IMR-90 (cell line): ENCODE measurements around the gene NFE2L1. TPM values are rescaled to one million over a fixed set of nuclear protein-coding genes. Genes with fewer than 3 reads are reported as not detected.

ENCODE experiments used
- ATAC-seq: fragments of 200-7000 bp; cut with Tn5 transposase; 2 replicates; pipeline ENCODE4 v1.9.1; 2020; ENCODE audit warnings: low read depth, mild to moderate bottlenecking, moderate library complexity
- BruUV-seq: library from RNA; stranded (reverse); fragments of 400-500 nt; replicated peaks from 2 replicates; lab custom pipeline; 2021; lab: Mats Ljungman, UMichigan
- CTCF ChIA-PET: fragments of 300-600 bp; formaldehyde crosslinking; extraction: SDS; loops from one replicate; lab custom pipeline; 2021; ENCODE audit warnings: antibody characterized with exemption; lab: Yijun Ruan, JAX
- POLR2A ChIA-PET: fragments of 300-600 bp; sonication (Branson Sonifier 250); formaldehyde crosslinking; loops from one replicate; lab custom pipeline; 2022; ENCODE audit warnings: antibody characterized with exemption; ENCODE audit not compliant: unreplicated experiment; lab: Charles Lee
- DNase-seq: peaks from one replicate; pipeline ENCODE4 v3.0.0; 2013
- H2AFZ ChIP-seq: replicated peaks from 2 replicates; pipeline ENCODE3; 2013; ENCODE audit warnings: low read length, mild to moderate bottlenecking; ENCODE audit not compliant: poor library complexity
- H2AK5ac ChIP-seq: 2 replicates; pipeline ENCODE4 v1.6.1; 2013; ENCODE audit warnings: low read depth, low read length, inconsistent platforms
- H2AK9ac ChIP-seq: replicated peaks from 2 replicates; pipeline ENCODE3; 2013; ENCODE audit warnings: mild to moderate bottlenecking, low read depth, low read length, moderate library complexity; ENCODE audit not compliant: poor library complexity
- H2BK120ac ChIP-seq: 2 replicates; pipeline ENCODE4 v1.6.1; 2013; ENCODE audit warnings: low read depth, low read length, inconsistent platforms
- H2BK15ac ChIP-seq: 3 replicates; pipeline ENCODE4 v1.6.1; 2013; ENCODE audit warnings: low read depth, low read length, inconsistent platforms
- H2BK20ac ChIP-seq: 2 replicates; pipeline ENCODE4 v1.6.1; 2013; ENCODE audit warnings: low read depth, mild to moderate bottlenecking, inconsistent platforms, low read length, moderate library complexity
- H2BK5ac ChIP-seq: 2 replicates; pipeline ENCODE4 v1.6.1; 2013; ENCODE audit warnings: mild to moderate bottlenecking, low read depth, low read length, inconsistent platforms; ENCODE audit not compliant: poor library complexity, severe bottlenecking
- H3K14ac ChIP-seq: replicated peaks from 2 replicates; pipeline ENCODE4 v1.6.1; 2013; ENCODE audit warnings: low read depth, low read length, inconsistent platforms
- H3K18ac ChIP-seq: 2 replicates; pipeline ENCODE4 v1.6.1; 2013; ENCODE audit warnings: low read depth, low read length, control low read depth
- H3K23ac ChIP-seq: 2 replicates; pipeline ENCODE4 v1.6.1; 2013; ENCODE audit warnings: low read depth, low read length, inconsistent platforms
- H3K27ac ChIP-seq: 2 replicates; pipeline ENCODE4 v1.5.1; 2013; ENCODE audit warnings: mild to moderate bottlenecking, control low read depth, low read length; ENCODE audit not compliant: insufficient read depth
- H3K27me3 ChIP-seq: 2 replicates; pipeline ENCODE4 v1.6.1; 2013; ENCODE audit warnings: low read length; ENCODE audit not compliant: control insufficient read depth, insufficient read depth
- H3K36me3 ChIP-seq: 2 replicates; pipeline ENCODE4 v1.6.1; 2013; ENCODE audit warnings: low read length, mixed read lengths; ENCODE audit not compliant: control insufficient read depth, insufficient read depth
- H3K4ac ChIP-seq: 2 replicates; pipeline ENCODE4 v1.6.1; 2013; ENCODE audit warnings: low read depth, low read length, inconsistent platforms
- H3K4me1 ChIP-seq: 2 replicates; pipeline ENCODE4 v1.6.1; 2013; ENCODE audit warnings: low read length, mixed read lengths; ENCODE audit not compliant: control insufficient read depth, insufficient read depth
- H3K4me2 ChIP-seq: 2 replicates; pipeline ENCODE4 v1.6.1; 2013; ENCODE audit warnings: low read depth, mild to moderate bottlenecking, control low read depth, low read length, moderate library complexity
- H3K4me3 ChIP-seq: 2 replicates; pipeline ENCODE4 v1.5.1; 2013; ENCODE audit warnings: low read depth, mild to moderate bottlenecking, control low read depth, low read length, moderate library complexity; ENCODE audit not compliant: insufficient read depth
- H3K56ac ChIP-seq: 2 replicates; pipeline ENCODE4 v1.6.1; 2013; ENCODE audit warnings: low read length, inconsistent platforms; ENCODE audit not compliant: insufficient read depth; ENCODE audit errors: extremely low read depth
- H3K79me1 ChIP-seq, 2 experiments: 2 replicates each; pipeline ENCODE4 v1.6.1; 2013; ENCODE audit warnings: low read length in 2 of 2, inconsistent platforms in 1 of 2, low read depth in 1 of 2
- H3K9ac ChIP-seq: 2 replicates; pipeline ENCODE4 v1.6.1; 2013; ENCODE audit warnings: low read depth, low read length, control low read depth
- H3K9me1 ChIP-seq: 2 replicates; pipeline ENCODE4 v1.6.1; 2013; ENCODE audit warnings: low read length, inconsistent platforms; ENCODE audit not compliant: insufficient read depth
- H3K9me3 ChIP-seq: 2 replicates; pipeline ENCODE4 v1.6.1; 2013; ENCODE audit warnings: low read length; ENCODE audit not compliant: control insufficient read depth, insufficient read depth
- H4K20me1 ChIP-seq: 2 replicates; pipeline ENCODE4 v1.6.1; 2013; ENCODE audit warnings: low read length, inconsistent platforms; ENCODE audit not compliant: insufficient read depth
- H4K5ac ChIP-seq: 2 replicates; pipeline ENCODE4 v1.6.1; 2013; ENCODE audit warnings: mild to moderate bottlenecking, low read depth, low read length, control low read depth
- H4K8ac ChIP-seq, 2 experiments: 2 replicates each; pipeline ENCODE4 v1.6.1; 2013; ENCODE audit warnings: low read depth in 2 of 2, low read length in 2 of 2, control low read depth in 1 of 2, inconsistent platforms in 1 of 2
- H4K91ac ChIP-seq: 2 replicates; pipeline ENCODE4 v1.6.1; 2013; ENCODE audit warnings: low read depth, low read length, inconsistent platforms; ENCODE audit not compliant: insufficient read depth
- BHLHE40 ChIP-seq: fragments of 150-350 bp; IDR thresholded peaks from 2 replicates; pipeline ENCODE4 v1.6.1; 2016; ENCODE audit warnings: mild to moderate bottlenecking, low read depth, low read length
- CEBPB ChIP-seq: IDR thresholded peaks from 2 replicates; pipeline ENCODE4 v1.6.1; 2012; ENCODE audit warnings: low read depth, low read length, improper control_type of control experiment
- FOS ChIP-seq: fragments of 150-350 bp; IDR thresholded peaks from 2 replicates; pipeline ENCODE4 v1.6.1; 2016; ENCODE audit warnings: low read depth, low read length
- MAZ ChIP-seq: IDR thresholded peaks from 2 replicates; pipeline ENCODE4 v1.6.1; 2012; ENCODE audit warnings: low read depth, mild to moderate bottlenecking, low read length, improper control_type of control experiment, moderate library complexity, borderline replicate concordance
- NFE2L2 ChIP-seq: fragments of 150-350 bp; IDR thresholded peaks from 2 replicates; pipeline ENCODE4 v1.6.1; 2016; ENCODE audit warnings: low read depth, mild to moderate bottlenecking, low read length
- RCOR1 ChIP-seq: IDR thresholded peaks from 2 replicates; pipeline ENCODE4 v1.6.1; 2012; ENCODE audit warnings: mild to moderate bottlenecking, low read length, improper control_type of control experiment; ENCODE audit not compliant: insufficient replicate concordance
- SMC3 ChIP-seq: fragments of 150-350 bp; IDR thresholded peaks from 2 replicates; pipeline ENCODE4 v1.6.1; 2016; ENCODE audit warnings: low read depth, mild to moderate bottlenecking, antibody characterized with exemption, low read length, moderate library complexity
- WGBS, 2 experiments: methylation state at CpG; one replicate each; pipeline versions ENCODE4 v1.1.5 to v1.1.7; 2013; ENCODE audit warnings: missing lambda C conversion rate in 2 of 2; ENCODE audit not compliant: insufficient read length in 1 of 2; ENCODE audit errors: extremely low coverage in 2 of 2; 5-methylcytosine and 5-hydroxymethylcytosine counted together
- dilution Hi-C: fragments of 300-500 bp; cut with HindIII; formaldehyde crosslinking; loops from one replicate; pipeline ENCODE4 v1.14.3; 2018; ENCODE audit warnings: low sequenced_read_pairs; ENCODE audit not compliant: unreplicated experiment
- in situ Hi-C: fragments of 300-500 bp; cut with MboI; formaldehyde crosslinking; loops from 3 replicates; pipeline ENCODE4 v1.14.3; 2019; ENCODE audit warnings: low sequenced_read_pairs, inconsistent platforms, mixed read lengths
- intact Hi-C: fragments of 100-400 bp; cut with micrococcal nuclease; formaldehyde crosslinking; loops from 2 replicates; pipeline ENCODE4 v1.10.0; 2022
- polyA plus RNA-seq, 3 experiments: library from polyadenylated mRNA; depleted of rRNA; stranded (reverse); fragments of >200 nt; gene quantifications; 2 replicates each; pipeline ENCODE4 v1.2.3, GENCODE V29; 2012; ENCODE audit warnings: low replicate concordance in 1 of 3
- total RNA-seq: library from RNA; depleted of rRNA; stranded (reverse); fragments of >200 nt; gene quantifications from 2 replicates; pipeline ENCODE4 v1.2.3, GENCODE V29; 2012

The NFE2L1 gene
- total and polyA plus RNA-seq, 2 of the 4 experiments (the other 2 are of a cell fraction): 42.8 to 122 TPM

DNA sequence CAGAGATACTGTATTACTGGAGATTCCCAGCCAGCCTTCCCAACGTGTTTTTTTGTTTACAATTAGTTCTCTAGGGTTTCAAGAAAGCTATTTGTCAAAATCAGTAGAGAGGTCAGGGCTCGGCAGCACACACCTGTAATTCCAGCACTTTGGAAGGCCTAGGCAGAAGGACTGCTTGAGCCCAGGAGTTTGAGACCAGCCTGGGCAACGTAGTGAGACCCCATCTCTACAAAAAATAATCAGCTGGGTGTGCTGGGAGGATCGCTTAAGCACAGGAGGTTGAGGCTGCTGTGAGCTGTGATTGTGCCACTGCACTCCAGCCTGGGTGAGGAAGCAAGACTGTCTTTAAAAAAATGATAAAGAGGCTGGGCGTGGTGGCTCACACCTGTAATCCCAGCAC, 33.7 kb downstream of the NFE2L1 start:
- Histone ChIP-seq H3K4me1 (peaks cover 4% of the 10 kb centered on the region), H3K9me1 (no peaks in the 10 kb centered on the region; the same call in none of the 2 replicates), H3K4me3 (no peak overlapping the region), H3K36me3 (no peaks in the 10 kb centered on the region), H3K18ac (no peak overlapping the region), H3K4me2 (no peak overlapping the region), H2BK20ac (no peak overlapping the region), H3K27ac (no peak overlapping the region), H4K20me1 (peaks cover 59% of the 10 kb centered on the region), H2BK15ac (no peak overlapping the region), H2BK120ac (no peak overlapping the region), H4K5ac (no peak overlapping the region), H3K9me3 (no peaks in the 10 kb centered on the region), H2BK5ac (no peak overlapping the region), H3K9ac (no peak overlapping the region), H3K79me1 (peaks cover 8 to 62% of the 10 kb centered on the region in 2 experiments), H3K23ac (no peak overlapping the region), H3K4ac (no peak overlapping the region), H3K14ac (no peak overlapping the region), H2AK9ac (no peak overlapping the region), H3K27me3 (no peaks in the 10 kb centered on the region), H2AFZ (no peak overlapping the region), H2AK5ac (no peak overlapping the region), H4K91ac (no peak overlapping the region), H3K56ac (no peak overlapping the region), H4K8ac (no peak overlapping the region)
- dilution Hi-C loops: no loop called here
- DNase-seq (no peak), ATAC-seq (no peak)
- ChIA-PET POLR2A (no interaction called here), CTCF (interaction anchor here (1.0 to 1.3 kb wide), 2 partner anchors 16 to 55 kb away, joined by 3 read pairs; no protein-coding TSS in a partner anchor)
- in situ Hi-C loops: no loop called here
- no CpG with 5 or more reads among the region's 5 CpGs for WGBS, 2 experiments
- intact Hi-C loops: no loop called here
- TF ChIP-seq FOS (no peak), NFE2L2 (no peak), BHLHE40 (no peak), CEBPB (no peak), MAZ (no peak), SMC3 (no peak), RCOR1 (no peak)
- BruUV-seq: no TSS peak
